IPS DF 19.7 (cell line): Measurements from ENCODE around the gene TOMM5.

ENCODE experiments used
- DNase-seq: peaks from one replicate; pipeline ENCODE4 v3.0.0-alpha.2; 2013; ENCODE audit warnings: low read depth, low spot score

Gene TOMM5

DNA sequence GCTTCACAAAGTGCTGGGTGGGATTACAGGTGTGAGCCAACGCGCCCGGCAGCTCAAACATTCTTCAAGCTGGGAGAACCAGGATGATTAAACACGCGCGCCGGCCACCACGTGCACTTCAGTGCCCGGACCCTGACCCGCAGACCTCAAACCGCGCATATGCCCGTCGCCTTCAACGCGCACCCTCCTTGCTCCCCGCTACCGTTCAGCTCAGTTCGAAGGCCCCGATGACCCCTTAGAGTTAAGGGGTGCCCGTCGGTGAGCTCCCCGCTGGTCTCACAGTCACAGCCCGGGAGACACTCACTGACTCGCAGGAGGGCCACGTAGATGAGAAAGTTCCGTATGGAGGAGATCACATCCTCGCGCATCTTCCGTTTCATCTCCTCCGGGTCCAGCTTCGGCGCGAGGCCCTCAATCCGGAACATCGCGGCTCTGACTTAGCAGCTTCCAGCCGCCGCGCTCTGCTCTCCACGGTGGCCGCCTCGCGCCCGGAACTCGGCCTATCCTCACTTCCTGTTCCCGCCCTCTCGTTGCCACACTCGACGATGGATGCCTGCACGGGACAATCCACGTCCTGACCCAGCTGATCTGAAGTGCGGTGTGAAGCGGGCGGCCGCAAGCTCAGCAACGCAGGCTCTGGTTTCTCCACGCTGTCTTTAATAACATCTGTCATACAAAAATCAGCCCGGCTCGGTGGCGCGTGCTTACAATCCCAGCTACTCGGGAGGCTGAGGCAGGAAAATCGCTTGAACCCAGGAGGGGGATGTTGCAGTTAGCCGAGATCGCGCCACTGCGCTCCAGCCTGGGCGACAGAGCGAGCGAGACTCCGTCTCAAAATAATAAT lies at the start of gene TOMM5:
TSS of gene TOMM5 (minus strand) at position 490 of the 844 bp plus-strand sequence. CDS start at position 425, 65 bp downstream.
- peak; percentile 74 for DNase-seq

DNA sequence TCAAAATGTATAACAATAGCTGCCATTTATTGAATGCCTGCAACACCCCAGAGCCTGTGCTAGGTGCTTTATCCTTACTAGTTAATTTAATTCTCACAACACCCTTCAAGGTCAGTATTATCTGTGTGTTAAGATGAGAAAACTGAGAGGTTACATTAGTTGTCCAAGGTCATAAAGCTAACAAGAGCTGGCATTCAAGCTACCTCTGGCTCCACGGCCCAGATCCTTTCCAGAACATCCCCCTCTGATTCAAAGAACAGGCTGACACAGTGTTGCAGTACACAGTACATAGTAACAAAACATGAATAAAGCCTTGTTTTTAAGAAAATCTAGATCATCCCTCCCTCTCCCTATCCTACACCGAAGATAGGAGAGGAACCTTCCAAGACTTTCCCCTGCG lies 48.9 kb upstream of the TOMM5 start:
- no peak for DNase-seq

DNA sequence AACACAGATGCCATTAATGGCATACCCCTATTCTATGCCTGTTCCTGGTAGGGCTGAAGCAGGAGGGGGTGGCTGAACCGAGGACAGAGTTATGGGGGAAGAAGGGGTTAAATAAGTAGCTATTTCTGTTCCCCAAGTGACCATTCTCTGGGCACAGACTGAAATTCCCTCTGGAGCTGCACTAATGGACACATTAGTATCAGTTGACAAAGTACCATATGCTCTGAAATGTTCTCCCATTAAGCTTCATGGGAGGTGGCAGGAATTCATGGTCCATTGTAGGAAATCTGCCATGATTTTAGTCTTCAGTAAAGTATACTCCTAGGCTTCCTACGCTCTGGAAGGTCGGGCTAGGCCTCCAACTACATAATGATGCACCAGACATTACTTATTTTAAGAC lies 47.8 kb upstream of the TOMM5 start:
- DNase-seq, result no peak

DNA sequence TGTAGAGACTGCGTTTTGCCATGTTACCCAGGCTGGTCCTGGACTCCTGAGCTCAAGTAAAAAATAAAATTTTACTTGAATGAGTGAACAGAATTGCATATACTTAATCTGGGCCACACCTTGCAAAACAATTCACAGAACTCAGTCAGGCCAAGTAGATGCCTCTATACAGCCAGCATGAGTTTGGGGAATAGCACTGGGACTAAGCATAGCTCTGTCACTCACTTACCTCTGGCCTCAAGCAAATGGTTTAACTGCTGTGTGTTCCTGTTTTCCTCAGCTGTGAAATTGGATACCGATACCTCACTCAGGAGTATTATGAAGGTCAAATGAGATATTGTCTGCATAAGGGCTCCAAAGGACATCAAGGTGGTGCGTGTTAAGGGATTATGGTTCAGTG lies 47.4 kb upstream of the TOMM5 start:
- no peak for DNase-seq

DNA sequence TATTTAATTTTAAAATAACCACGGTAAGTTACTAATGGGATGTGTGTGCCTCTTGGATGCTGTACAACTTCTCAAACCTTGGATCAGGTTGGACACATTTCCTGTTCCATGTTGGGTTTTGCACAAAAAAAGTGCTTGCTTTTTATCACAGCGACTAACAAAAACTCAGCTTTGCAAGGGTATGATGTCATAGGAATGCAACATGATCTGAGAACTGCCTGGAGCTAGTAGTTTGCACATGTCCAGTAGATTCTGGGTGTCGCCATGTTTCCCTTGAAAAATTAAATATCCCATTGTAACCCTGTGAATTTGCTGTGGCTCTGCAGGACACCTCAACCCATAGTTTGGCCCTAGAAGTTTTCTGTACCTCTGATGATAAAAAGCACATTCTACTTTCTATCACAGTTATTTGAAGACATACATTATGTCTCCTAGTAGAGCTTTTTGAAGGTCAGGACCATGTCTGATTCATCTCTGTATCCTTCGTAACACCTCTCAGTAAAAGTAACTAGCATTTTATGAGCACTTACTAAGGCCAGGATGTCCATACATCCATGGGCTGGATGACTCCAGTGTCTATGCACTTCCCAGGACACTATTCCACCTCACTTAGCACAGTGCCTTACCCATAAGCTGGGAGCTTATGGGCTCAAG lies 46.8 kb upstream of the TOMM5 start:
- DNase-seq, result no peak

DNA sequence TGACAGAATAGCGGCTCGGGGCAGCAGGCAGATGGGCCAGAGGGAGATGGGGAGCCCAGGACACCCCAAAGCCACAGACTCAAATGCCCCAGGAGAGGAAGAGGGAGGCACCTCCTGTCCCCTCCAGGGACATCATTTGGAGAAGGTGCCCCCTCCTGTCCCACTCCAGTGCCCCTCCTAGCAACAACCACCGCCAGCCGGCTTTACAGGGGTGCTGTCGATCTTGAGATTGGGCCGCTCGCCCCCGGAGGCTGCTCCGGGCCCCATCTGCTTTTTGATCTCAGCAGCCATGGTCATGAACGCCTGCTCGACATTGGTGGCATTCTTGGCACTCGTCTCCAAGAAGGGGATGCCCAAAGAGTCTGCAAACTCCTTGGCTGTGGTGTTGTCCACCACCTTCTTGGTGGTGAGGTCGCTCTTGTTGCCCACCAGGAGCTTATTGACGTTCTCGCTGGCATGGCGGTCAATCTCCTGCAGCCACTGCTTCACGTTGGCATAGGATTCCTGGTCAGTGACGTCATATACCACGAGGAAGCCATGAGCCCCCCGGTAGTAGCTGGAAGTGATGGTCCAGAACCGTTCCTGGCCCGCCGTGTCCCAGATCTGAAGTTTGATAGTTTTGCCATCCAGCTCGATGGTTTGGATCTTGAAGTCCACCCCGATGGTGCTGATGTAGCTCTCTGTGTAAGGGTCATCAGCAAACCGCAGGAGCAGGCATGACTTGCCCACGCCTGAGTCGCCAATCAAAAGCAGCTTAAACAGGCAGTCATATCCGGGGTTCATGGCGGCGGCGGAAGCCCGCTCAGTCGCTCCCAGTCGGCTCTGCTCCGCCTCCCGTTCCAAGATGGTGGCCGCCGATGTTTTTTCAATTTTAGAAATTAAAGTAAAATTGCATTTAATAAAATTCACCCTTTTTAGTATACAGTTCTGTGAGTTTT lies 44.4 kb upstream of the TOMM5 start:
- DNase-seq, result no peak

DNA sequence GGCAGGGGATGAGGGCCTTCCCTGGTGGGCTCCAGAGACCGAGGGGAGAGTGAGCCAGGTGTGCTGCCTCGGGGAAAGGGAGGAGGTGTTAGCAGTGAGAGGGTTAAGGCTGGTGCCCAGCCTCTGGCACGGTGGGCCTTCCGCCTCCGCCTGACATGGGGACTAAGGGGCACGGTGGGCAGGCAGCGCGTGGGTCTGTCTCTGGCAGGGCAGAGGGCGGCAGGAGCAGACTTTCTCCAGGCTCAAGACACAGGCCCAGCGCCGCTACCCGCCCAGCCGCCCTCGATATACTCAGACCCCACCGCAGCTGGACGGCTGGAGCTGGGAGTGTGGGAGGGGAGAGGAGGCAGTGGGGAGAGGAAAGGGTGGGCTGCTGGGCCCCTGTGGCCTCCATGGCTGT lies 43.4 kb upstream of the TOMM5 start:
- no peak for DNase-seq

DNA sequence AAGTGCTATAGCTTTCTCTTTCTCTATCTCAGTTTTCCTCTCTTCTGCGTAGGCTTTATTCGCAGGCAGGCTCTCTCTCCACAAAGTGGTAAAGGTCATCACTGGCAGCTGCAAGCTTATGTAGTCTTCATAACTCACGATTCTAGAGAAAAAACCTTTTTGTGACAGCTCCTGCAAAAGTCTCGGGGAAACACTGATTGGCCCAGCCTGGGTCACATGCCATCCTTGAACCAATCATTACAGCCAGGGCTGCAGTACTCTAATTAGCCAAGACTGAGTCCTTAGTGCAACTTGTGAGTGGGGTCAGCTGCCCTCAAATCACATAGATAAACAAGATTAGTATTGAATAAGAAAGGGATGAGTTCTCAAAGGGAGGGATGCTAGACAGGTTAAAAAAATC lies 40.1 kb upstream of the TOMM5 start:
- DNase-seq, result no peak

DNA sequence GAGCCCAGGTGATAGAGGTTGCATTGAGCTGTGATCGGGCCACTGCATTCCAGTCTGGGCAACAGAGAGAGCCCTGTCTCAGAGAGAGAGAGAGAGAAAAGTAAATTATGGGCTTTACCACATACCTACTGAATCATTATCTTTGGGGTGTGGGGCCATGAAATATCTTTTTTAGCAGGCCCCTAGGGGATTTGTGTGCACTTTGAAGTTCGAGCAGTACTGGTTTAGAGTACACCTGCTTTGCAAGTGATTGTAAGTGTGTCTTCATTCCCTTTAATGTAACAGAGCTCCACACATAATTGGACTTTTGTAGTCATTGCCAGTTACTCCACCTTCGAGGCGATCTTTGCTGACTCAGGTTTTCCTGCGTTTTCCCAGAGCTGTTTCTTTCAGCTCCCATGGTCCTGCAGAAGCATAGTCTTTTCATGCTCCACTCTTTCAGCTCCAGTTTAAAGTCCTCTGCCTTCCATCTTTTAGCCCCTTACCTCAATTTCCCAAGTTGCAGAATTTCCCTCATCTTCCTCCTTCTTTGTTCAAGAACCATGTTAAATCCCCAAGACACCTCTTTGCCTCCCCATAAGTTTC lies 34.4 kb upstream of the TOMM5 start:
- DNase-seq, result no peak

DNA sequence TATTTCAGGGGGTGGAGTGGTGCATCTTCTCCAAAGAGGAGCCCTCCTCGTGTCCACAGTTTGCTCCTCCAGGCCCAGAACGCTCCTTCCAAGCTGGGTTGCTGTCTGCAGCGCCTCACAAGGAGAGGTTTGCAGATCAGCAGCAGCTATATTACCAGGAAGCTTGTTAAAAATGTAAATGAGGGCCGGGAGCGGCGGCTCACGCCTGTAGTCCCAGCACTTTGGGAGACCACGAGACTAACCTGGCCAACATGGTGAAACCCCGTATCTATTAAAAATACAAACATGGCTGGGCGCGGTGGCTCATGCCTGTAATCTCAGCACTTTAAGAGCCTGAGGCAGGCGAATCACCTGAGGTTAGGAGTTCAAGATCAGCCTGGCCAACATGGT lies 33.4 kb upstream of the TOMM5 start:
- no peak for DNase-seq

DNA sequence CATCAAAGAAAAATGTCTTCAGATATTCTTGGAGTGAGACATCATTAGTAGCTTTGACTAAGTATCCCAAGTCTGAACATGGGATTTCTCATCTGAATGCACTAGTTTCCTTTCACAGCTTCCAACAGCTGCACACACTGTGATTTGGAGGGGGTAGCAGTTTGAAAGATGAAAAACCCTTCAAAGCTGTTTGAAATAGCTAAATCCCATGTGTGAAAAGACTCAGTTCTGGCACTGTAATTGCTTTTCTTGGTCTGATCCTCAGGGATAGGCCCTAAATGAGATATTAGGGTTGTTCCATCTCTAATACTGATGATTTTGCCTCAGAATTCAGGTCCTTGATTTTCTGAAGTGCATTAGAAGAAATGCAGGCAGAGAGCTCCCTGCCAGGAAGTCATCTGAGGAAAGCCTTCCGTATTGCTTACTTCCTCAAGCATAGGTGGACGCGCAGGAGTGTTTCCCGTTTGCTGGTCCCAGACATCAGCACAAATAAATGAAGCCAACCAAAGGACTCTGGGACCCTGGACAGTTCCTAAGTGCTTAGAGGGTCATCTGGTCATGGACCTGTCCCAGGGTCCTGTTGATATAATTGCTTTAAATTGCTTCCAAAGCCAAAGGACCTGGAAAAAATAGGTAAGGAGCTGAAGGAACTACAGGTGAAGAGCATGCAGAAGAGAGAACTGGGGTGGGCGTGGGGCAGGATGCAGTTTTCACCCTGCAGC lies 32.8 kb upstream of the TOMM5 start:
- no peak for DNase-seq

DNA sequence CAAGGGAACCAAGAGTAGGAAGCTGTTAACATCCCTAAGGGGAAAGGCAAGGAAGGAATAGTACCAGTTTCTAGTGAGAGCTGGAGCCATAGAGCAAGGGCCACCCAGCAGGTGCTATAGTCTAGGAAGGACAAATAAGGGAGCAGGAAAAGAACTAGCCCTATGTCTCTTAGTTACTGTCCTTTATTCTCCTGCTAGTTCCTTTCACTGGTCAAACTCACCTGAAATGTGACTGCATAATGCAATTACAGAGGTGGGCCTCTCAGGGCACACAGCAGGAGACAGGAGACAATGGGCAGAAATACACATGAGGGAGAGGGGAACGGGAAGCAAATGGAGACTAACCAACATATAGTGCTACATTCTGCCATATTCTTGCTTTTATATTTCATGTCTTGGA lies 31.7 kb upstream of the TOMM5 start:
- no peak for DNase-seq

DNA sequence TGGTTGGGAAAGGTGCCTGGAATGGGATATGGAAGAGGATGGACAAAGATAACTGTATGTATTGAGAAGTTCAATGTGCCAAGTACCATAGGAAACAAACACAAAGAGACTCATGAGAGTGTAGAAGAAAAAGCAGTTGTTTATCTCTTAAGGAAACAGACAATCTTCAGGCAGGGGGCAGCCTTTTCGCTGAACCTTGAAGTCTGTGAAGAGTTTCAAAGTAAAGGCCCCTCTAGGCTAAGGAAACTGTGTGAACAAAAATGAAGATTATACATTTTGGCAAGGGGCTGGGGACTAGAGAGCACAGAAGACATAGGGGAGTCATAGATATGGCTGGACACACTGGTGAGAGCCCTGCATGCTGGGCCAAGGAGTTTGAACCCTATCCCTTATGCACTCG lies 30.9 kb upstream of the TOMM5 start:
- DNase-seq, result no peak

DNA sequence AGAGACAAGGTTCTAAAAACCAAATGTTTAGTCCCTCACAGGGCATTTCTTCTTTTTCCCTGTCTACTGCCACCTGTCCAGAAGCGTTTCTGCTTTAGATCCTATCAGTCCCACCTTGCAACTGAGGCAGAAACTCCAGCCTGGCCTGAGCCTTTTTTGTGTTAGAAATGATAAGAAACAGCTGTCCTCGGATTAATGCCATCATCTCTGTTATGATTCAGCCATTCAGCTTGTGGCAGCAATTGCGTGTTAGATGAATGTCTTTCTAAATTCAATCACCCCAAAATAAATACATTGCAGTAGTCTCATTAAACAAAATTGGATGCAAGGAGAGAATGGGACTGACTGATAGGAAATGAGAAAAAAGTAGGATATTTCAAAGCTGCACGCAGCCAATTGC lies 30.1 kb upstream of the TOMM5 start:
- DNase-seq, result no peak

DNA sequence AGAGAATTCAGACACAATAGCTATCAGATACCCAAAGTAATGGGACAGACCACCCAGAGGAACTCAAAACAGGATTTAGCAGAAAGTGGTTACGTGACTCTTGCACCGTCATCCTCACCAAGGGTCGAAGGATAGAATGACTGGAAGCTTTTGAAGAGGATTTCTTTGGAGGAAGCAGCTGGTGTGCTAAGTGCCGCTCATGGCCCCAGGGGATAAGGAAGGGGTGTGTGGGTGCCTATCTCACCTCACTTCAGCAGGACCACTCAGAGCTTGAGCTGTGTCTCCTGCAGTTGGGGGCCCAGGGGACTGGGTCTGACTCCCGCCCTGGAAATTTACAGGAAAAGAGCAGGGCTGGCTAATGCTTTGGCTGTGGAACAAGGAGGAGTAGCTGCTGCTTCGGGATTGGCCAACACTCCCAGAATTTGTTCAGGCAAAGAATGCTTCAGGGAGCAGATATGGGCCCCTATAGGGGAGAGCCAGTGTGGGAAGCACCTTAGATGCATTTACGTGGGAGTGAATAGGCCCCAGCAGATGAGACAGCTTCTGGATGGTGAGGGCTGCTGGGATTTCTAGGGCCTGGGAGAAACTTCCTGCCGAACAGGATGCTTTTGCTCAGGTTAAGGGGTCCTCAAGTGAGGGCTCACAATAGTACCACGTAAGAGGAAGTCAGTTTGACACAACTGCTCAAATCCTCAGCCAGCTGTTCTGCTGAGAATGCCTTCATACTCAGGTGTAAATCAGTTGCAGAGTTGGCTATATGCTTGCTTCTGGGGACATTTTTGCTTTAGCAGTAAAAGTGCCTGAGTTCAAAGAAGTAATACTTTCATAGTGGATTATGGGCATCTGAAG lies 29.1 kb upstream of the TOMM5 start:
- no peak for DNase-seq

DNA sequence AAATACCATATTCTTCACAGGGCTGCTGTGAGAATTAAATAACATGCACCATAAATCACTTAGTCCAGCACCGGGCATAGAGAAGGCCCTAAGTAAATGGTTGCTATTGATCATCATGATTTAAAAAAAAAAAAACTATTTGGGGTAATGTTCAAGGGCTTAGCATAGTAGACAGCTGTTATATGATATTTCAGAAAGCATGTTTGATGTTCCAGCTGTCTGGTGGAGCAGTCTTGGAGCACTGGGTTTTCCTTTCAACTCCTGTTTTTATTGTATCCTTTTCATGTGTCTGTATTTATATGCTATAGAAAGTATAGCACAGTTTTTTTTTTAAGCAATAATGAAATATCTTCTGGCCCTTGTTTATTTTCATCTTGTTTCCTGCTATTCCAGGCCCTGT lies 28.0 kb upstream of the TOMM5 start:
- no peak for DNase-seq

DNA sequence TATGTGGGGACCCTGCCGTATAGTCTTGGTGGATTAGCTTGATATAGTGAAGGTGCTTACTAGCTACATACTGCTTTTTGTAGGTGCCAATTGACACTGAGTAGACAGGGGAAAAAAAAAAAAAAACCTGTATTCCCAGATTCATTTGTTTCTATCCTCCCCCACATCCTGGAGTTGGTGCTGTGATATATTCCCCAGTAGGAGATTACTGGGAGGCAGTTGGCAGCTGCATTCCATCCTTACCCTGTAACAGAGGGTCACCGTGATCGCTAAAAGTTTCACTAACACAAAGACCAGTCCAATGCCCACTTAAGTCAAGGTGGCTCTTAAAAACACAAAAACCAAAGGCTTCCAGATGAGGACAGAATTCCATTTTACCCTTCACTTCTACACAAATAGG lies 27.4 kb upstream of the TOMM5 start:
- DNase-seq, result no peak

DNA sequence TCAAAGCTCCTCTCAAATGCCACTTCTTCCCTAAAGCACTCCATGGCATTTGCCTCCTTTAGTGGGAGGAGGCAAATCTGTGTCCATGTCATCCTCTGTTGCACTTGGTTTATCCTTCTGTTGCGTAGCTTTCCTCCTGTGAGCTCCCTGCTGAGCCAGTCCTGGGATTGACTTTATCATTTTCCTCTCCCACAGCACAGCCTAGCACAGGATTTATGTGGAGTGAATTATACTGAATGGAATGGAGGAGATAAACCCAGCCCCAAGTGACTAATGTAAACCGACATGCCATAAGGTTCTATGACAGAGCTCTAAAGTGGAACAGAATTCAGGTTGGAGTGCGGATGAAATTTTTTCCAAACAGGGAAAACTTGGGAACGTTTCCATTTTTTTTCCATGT lies 26.4 kb upstream of the TOMM5 start:
- no peak for DNase-seq

DNA sequence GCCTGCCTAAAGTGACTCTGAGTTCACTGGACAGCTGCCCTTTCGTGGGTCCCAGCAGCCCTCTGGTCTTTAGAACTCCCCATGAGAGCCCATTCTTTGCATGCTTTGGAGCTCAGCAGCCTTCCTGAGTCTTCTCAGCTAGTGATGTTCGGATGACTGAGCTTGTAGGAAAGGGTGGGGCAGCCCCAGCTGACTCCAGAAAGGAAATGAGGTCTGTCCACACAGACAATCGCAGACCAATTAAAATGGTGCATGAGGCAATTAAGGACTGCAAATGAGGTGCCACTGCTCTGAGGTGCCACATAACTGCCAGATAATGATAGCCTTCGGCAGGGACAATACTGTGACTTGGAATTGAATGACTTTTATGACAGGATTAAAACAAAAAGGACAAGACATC lies 25.4 kb upstream of the TOMM5 start:
- DNase-seq, result no peak

DNA sequence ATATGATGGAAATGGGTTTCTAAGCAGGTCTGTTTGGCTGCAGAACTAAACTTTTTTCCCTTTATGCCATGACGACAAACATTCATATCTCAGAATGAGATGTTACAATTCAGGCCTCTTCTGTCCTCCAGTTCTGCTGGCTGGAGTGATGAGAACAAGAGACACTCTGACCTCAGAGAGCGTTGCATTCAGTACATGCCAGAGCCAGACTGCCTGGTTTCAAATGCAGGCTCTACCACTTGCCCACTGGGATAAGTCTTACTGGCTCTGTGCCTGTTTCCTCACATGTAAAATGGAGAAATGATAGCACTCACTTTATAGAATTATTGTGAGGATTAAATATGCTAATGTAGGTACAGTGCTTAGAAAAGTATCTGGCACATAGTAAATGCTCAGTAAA lies 24.8 kb upstream of the TOMM5 start:
- no peak for DNase-seq
